IMR-90 (cell line): Measurements from ENCODE around the gene HAUS7. TPM values are rescaled to one million over a fixed set of nuclear protein-coding genes. Genes with fewer than 3 reads are reported as not detected.

ENCODE experiments used
- ATAC-seq: fragments of 200-7000 bp; cut with Tn5 transposase; 2 replicates; pipeline ENCODE4 v1.9.1; 2020; ENCODE audit warnings: low read depth, mild to moderate bottlenecking, moderate library complexity
- BruUV-seq: library from RNA; stranded (reverse); fragments of 400-500 nt; replicated peaks from 2 replicates; lab custom pipeline; 2021; lab: Mats Ljungman, UMichigan
- CTCF ChIA-PET: fragments of 300-600 bp; formaldehyde crosslinking; extraction: SDS; loops from one replicate; lab custom pipeline; 2021; ENCODE audit warnings: antibody characterized with exemption; lab: Yijun Ruan, JAX
- POLR2A ChIA-PET: fragments of 300-600 bp; sonication (Branson Sonifier 250); formaldehyde crosslinking; loops from one replicate; lab custom pipeline; 2022; ENCODE audit warnings: antibody characterized with exemption; ENCODE audit not compliant: unreplicated experiment; lab: Charles Lee
- DNase-seq: peaks from one replicate; pipeline ENCODE4 v3.0.0; 2013
- H2AFZ ChIP-seq: replicated peaks from 2 replicates; pipeline ENCODE3; 2013; ENCODE audit warnings: low read length, mild to moderate bottlenecking; ENCODE audit not compliant: poor library complexity
- H2AK5ac ChIP-seq: 2 replicates; pipeline ENCODE4 v1.6.1; 2013; ENCODE audit warnings: low read depth, low read length, inconsistent platforms
- H2AK9ac ChIP-seq: replicated peaks from 2 replicates; pipeline ENCODE3; 2013; ENCODE audit warnings: mild to moderate bottlenecking, low read depth, low read length, moderate library complexity; ENCODE audit not compliant: poor library complexity
- H2BK120ac ChIP-seq: 2 replicates; pipeline ENCODE4 v1.6.1; 2013; ENCODE audit warnings: low read depth, low read length, inconsistent platforms
- H2BK15ac ChIP-seq: 3 replicates; pipeline ENCODE4 v1.6.1; 2013; ENCODE audit warnings: low read depth, low read length, inconsistent platforms
- H2BK20ac ChIP-seq: 2 replicates; pipeline ENCODE4 v1.6.1; 2013; ENCODE audit warnings: low read depth, mild to moderate bottlenecking, inconsistent platforms, low read length, moderate library complexity
- H2BK5ac ChIP-seq: 2 replicates; pipeline ENCODE4 v1.6.1; 2013; ENCODE audit warnings: mild to moderate bottlenecking, low read depth, low read length, inconsistent platforms; ENCODE audit not compliant: poor library complexity, severe bottlenecking
- H3K14ac ChIP-seq: replicated peaks from 2 replicates; pipeline ENCODE4 v1.6.1; 2013; ENCODE audit warnings: low read depth, low read length, inconsistent platforms
- H3K18ac ChIP-seq: 2 replicates; pipeline ENCODE4 v1.6.1; 2013; ENCODE audit warnings: low read depth, low read length, control low read depth
- H3K23ac ChIP-seq: 2 replicates; pipeline ENCODE4 v1.6.1; 2013; ENCODE audit warnings: low read depth, low read length, inconsistent platforms
- H3K27ac ChIP-seq: 2 replicates; pipeline ENCODE4 v1.5.1; 2013; ENCODE audit warnings: mild to moderate bottlenecking, control low read depth, low read length; ENCODE audit not compliant: insufficient read depth
- H3K27me3 ChIP-seq: 2 replicates; pipeline ENCODE4 v1.6.1; 2013; ENCODE audit warnings: low read length; ENCODE audit not compliant: control insufficient read depth, insufficient read depth
- H3K36me3 ChIP-seq: 2 replicates; pipeline ENCODE4 v1.6.1; 2013; ENCODE audit warnings: low read length, mixed read lengths; ENCODE audit not compliant: control insufficient read depth, insufficient read depth
- H3K4ac ChIP-seq: 2 replicates; pipeline ENCODE4 v1.6.1; 2013; ENCODE audit warnings: low read depth, low read length, inconsistent platforms
- H3K4me1 ChIP-seq: 2 replicates; pipeline ENCODE4 v1.6.1; 2013; ENCODE audit warnings: low read length, mixed read lengths; ENCODE audit not compliant: control insufficient read depth, insufficient read depth
- H3K4me2 ChIP-seq: 2 replicates; pipeline ENCODE4 v1.6.1; 2013; ENCODE audit warnings: low read depth, mild to moderate bottlenecking, control low read depth, low read length, moderate library complexity
- H3K4me3 ChIP-seq: 2 replicates; pipeline ENCODE4 v1.5.1; 2013; ENCODE audit warnings: low read depth, mild to moderate bottlenecking, control low read depth, low read length, moderate library complexity; ENCODE audit not compliant: insufficient read depth
- H3K56ac ChIP-seq: 2 replicates; pipeline ENCODE4 v1.6.1; 2013; ENCODE audit warnings: low read length, inconsistent platforms; ENCODE audit not compliant: insufficient read depth; ENCODE audit errors: extremely low read depth
- H3K79me1 ChIP-seq, 2 experiments: 2 replicates each; pipeline ENCODE4 v1.6.1; 2013; ENCODE audit warnings: low read length in 2 of 2, inconsistent platforms in 1 of 2, low read depth in 1 of 2
- H3K9ac ChIP-seq: 2 replicates; pipeline ENCODE4 v1.6.1; 2013; ENCODE audit warnings: low read depth, low read length, control low read depth
- H3K9me1 ChIP-seq: 2 replicates; pipeline ENCODE4 v1.6.1; 2013; ENCODE audit warnings: low read length, inconsistent platforms; ENCODE audit not compliant: insufficient read depth
- H3K9me3 ChIP-seq: 2 replicates; pipeline ENCODE4 v1.6.1; 2013; ENCODE audit warnings: low read length; ENCODE audit not compliant: control insufficient read depth, insufficient read depth
- H4K20me1 ChIP-seq: 2 replicates; pipeline ENCODE4 v1.6.1; 2013; ENCODE audit warnings: low read length, inconsistent platforms; ENCODE audit not compliant: insufficient read depth
- H4K5ac ChIP-seq: 2 replicates; pipeline ENCODE4 v1.6.1; 2013; ENCODE audit warnings: mild to moderate bottlenecking, low read depth, low read length, control low read depth
- H4K8ac ChIP-seq, 2 experiments: 2 replicates each; pipeline ENCODE4 v1.6.1; 2013; ENCODE audit warnings: low read depth in 2 of 2, low read length in 2 of 2, control low read depth in 1 of 2, inconsistent platforms in 1 of 2
- H4K91ac ChIP-seq: 2 replicates; pipeline ENCODE4 v1.6.1; 2013; ENCODE audit warnings: low read depth, low read length, inconsistent platforms; ENCODE audit not compliant: insufficient read depth
- CEBPB ChIP-seq: IDR thresholded peaks from 2 replicates; pipeline ENCODE4 v1.6.1; 2012; ENCODE audit warnings: low read depth, low read length, improper control_type of control experiment
- CTCF ChIP-seq: conservative IDR thresholded peaks from 2 replicates; pipeline ENCODE4 v1.5.1; 2012; ENCODE audit warnings: mild to moderate bottlenecking, low read depth, low read length, improper control_type of control experiment
- FOS ChIP-seq: fragments of 150-350 bp; IDR thresholded peaks from 2 replicates; pipeline ENCODE4 v1.6.1; 2016; ENCODE audit warnings: low read depth, low read length
- POLR2A ChIP-seq: IDR thresholded peaks from 2 replicates; pipeline ENCODE4 v1.6.1; 2012; ENCODE audit warnings: mild to moderate bottlenecking, low read depth, low read length
- RCOR1 ChIP-seq: IDR thresholded peaks from 2 replicates; pipeline ENCODE4 v1.6.1; 2012; ENCODE audit warnings: mild to moderate bottlenecking, low read length, improper control_type of control experiment; ENCODE audit not compliant: insufficient replicate concordance
- RFX5 ChIP-seq: IDR thresholded peaks from 2 replicates; pipeline ENCODE4 v1.8.0; 2012; ENCODE audit warnings: low read depth, mild to moderate bottlenecking, low read length, moderate library complexity
- USF2 ChIP-seq: fragments of 150-350 bp; IDR thresholded peaks from 2 replicates; pipeline ENCODE4 v1.6.1; 2017; ENCODE audit warnings: mild to moderate bottlenecking, antibody characterized with exemption, low read length, low read depth
- WGBS, 2 experiments: methylation state at CpG; one replicate each; pipeline versions ENCODE4 v1.1.5 to v1.1.7; 2013; ENCODE audit warnings: missing lambda C conversion rate in 2 of 2; ENCODE audit not compliant: insufficient read length in 1 of 2; ENCODE audit errors: extremely low coverage in 2 of 2; 5-methylcytosine and 5-hydroxymethylcytosine counted together
- dilution Hi-C: fragments of 300-500 bp; cut with HindIII; formaldehyde crosslinking; loops from one replicate; pipeline ENCODE4 v1.14.3; 2018; ENCODE audit warnings: low sequenced_read_pairs; ENCODE audit not compliant: unreplicated experiment
- in situ Hi-C: fragments of 300-500 bp; cut with MboI; formaldehyde crosslinking; loops from 3 replicates; pipeline ENCODE4 v1.14.3; 2019; ENCODE audit warnings: low sequenced_read_pairs, inconsistent platforms, mixed read lengths
- intact Hi-C: fragments of 100-400 bp; cut with micrococcal nuclease; formaldehyde crosslinking; loops from 2 replicates; pipeline ENCODE4 v1.10.0; 2022
- polyA plus RNA-seq, 3 experiments: library from polyadenylated mRNA; depleted of rRNA; stranded (reverse); fragments of >200 nt; gene quantifications; 2 replicates each; pipeline ENCODE4 v1.2.3, GENCODE V29; 2012; ENCODE audit warnings: low replicate concordance in 1 of 3
- total RNA-seq: library from RNA; depleted of rRNA; stranded (reverse); fragments of >200 nt; gene quantifications from 2 replicates; pipeline ENCODE4 v1.2.3, GENCODE V29; 2012

HAUS7 gene
- total and polyA plus RNA-seq, 2 of the 4 experiments (the other 2 are of a cell fraction) = 10.8 to 25.9 TPM

GRCh38 chrX:153482376-153483015, 12.1 kb upstream of the HAUS7 start:
- TF ChIP-seq RFX5 (no peak), RCOR1 (no peak), FOS (no peak), USF2 (no peak), POLR2A (no peak), CEBPB (no peak), CTCF (no peak)
- no peak overlapping the region for H3K4ac ChIP-seq
- H2BK120ac ChIP-seq = no peak overlapping the region
- H4K8ac ChIP-seq = no peak overlapping the region
- POLR2A ChIA-PET = no interaction called here
- H4K5ac ChIP-seq = no peak overlapping the region
- ATAC-seq = no peak
- no peak overlapping the region for H2BK15ac ChIP-seq
- no peak overlapping the region for H2AFZ ChIP-seq
- WGBS, 2 experiments = 77% methylated on average over 4 of the region's 23 CpGs; no CpG with 5 or more reads in 1 of the 2 experiments
- no peak overlapping the region for H2AK5ac ChIP-seq
- H3K27ac ChIP-seq = no peak overlapping the region
- dilution Hi-C loops = no loop called here
- no TSS peak for BruUV-seq
- peaks cover 6% of the 10 kb centered on the region; the same call in 1 of the 2 replicates for H3K9me1 ChIP-seq
- H3K4me1 ChIP-seq = peaks cover 6% of the 10 kb centered on the region
- H3K14ac ChIP-seq = no peak overlapping the region
- H3K18ac ChIP-seq = no peak overlapping the region
- no peak overlapping the region for H2BK5ac ChIP-seq
- H3K4me2 ChIP-seq = no peak overlapping the region
- in situ Hi-C loops = no loop called here
- H3K23ac ChIP-seq = no peak overlapping the region
- H4K91ac ChIP-seq = no peak overlapping the region
- H3K4me3 ChIP-seq = no peak overlapping the region
- no peaks in the 10 kb centered on the region for H4K20me1 ChIP-seq
- intact Hi-C loops = no loop called here
- H3K27me3 ChIP-seq = no peaks in the 10 kb centered on the region
- no peaks in the 10 kb centered on the region for H3K36me3 ChIP-seq
- CTCF ChIA-PET = no interaction called here
- H3K9ac ChIP-seq = no peak overlapping the region
- H3K79me1 ChIP-seq = peaks cover 0 to under 1% of the 10 kb centered on the region in 2 experiments; a peak in 1 of 4 replicates
- H3K9me3 ChIP-seq = no peaks in the 10 kb centered on the region
- no peak overlapping the region for H3K56ac ChIP-seq
- H2BK20ac ChIP-seq = no peak overlapping the region
- no peak for DNase-seq
- no peak overlapping the region for H2AK9ac ChIP-seq
